Astrocyte of the spinal cord (primary cell): ENCODE results near the gene UBR3.
"Not testable (repeated sequence)": the region's sequence is repeated elsewhere in the genome, so short reads cannot be mapped to it uniquely, and the experiment has no call there.

Experiments used
- DNase-seq: peaks from one replicate; pipeline ENCODE4 v3.0.0; 2011; ENCODE audit warnings: low read depth, low spot score
- H3K4me3 ChIP-seq: 2 replicates; pipeline ENCODE4 v1.5.1; 2011; ENCODE audit warnings: low read depth, mild to moderate bottlenecking, low read length, moderate library complexity
- CTCF ChIP-seq: IDR thresholded peaks from 2 replicates; pipeline ENCODE4 v1.5.1; 2012; ENCODE audit warnings: low read depth, mild to moderate bottlenecking, low read length, inconsistent platforms
- in situ Hi-C: cut with HindIII; loops from 2 replicates; pipeline ENCODE4 v1.10.0; 2017; ENCODE audit warnings: low sequenced_read_pairs

Gene UBR3

GRCh38 chr2:169892951-169893350 is 65.7 kb downstream of the UBR3 start:
- no peak overlapping the region for H3K4me3 ChIP-seq
- no peak for TF ChIP-seq CTCF
- DNase-seq, result no peak
- in situ Hi-C loops, result no loop called here

GRCh38 chr2:169895294-169895985 is 68.2 kb downstream of the UBR3 start:
- TF ChIP-seq CTCF, result no peak
- H3K4me3 ChIP-seq, result no peak overlapping the region
- DNase-seq, result peak; percentile 52
- in situ Hi-C loops, result no loop called here

- TF ChIP-seq CTCF, result no peak
- no peak for DNase-seq
- in situ Hi-C loops, result no loop called here
- H3K4me3 ChIP-seq, result no peak overlapping the region
Observed at GRCh38 chr2:169897834-169898233, 70.6 kb downstream of the UBR3 start.

GRCh38 chr2:169900103-169900502 is 72.8 kb downstream of the UBR3 start:
- in situ Hi-C loops, H3K4me3 ChIP-seq, DNase-seq: not testable (repeated sequence)

- in situ Hi-C loops, result no loop called here
- peak; percentile 21 for DNase-seq
- no peak overlapping the region for H3K4me3 ChIP-seq
- no peak for TF ChIP-seq CTCF
Observed at GRCh38 chr2:169900686-169901085, 73.4 kb downstream of the UBR3 start.

GRCh38 chr2:169906731-169907130 is 79.5 kb downstream of the UBR3 start:
- DNase-seq, result no peak
- in situ Hi-C loops, result no loop called here
- H3K4me3 ChIP-seq, result no peak overlapping the region
- TF ChIP-seq CTCF, result no peak

- DNase-seq, result no peak
- in situ Hi-C loops, result no loop called here
- no peak for TF ChIP-seq CTCF
- H3K4me3 ChIP-seq, result no peak overlapping the region
Observed at GRCh38 chr2:169909376-169909775, 82.1 kb downstream of the UBR3 start.
